GM23338 (cell line): Measurements from ENCODE around the gene CIAO3. TPM values are rescaled to one million over a fixed set of nuclear protein-coding genes. Genes with fewer than 3 reads are reported as not detected.

Experiments
- ATAC-seq: fragments of 200-7000 bp; cut with Tn5 transposase; 3 replicates; pipeline ENCODE4 v1.9.1; 2020
- DNase-seq: peaks from one replicate; pipeline ENCODE4 v3.0.0-alpha.2; 2015; ENCODE audit warnings: low spot score
- H2AFZ ChIP-seq: fragments of 200-600 bp; sonication (generic); 2 replicates; pipeline ENCODE4 v1.8.0; 2016; ENCODE audit warnings: antibody characterized with exemption, mild to moderate bottlenecking, moderate library complexity
- H3F3A ChIP-seq: fragments of 200-600 bp; sonication (generic); replicated peaks from 2 replicates; pipeline ENCODE4 v1.8.0; 2017; ENCODE audit warnings: antibody characterized with exemption, mixed run types, low read depth
- H3K27ac ChIP-seq: fragments of 200-600 bp; sonication (generic); 2 replicates; pipeline ENCODE4 v1.6.1; 2016; ENCODE audit warnings: low read depth
- H3K27me3 ChIP-seq: fragments of 200-600 bp; sonication (generic); 2 replicates; pipeline ENCODE4 v1.8.0; 2016; ENCODE audit warnings: mild to moderate bottlenecking, mixed run types, moderate library complexity; ENCODE audit not compliant: insufficient read depth
- H3K36me3 ChIP-seq: fragments of 200-600 bp; sonication (generic); 2 replicates; pipeline ENCODE4 v1.8.0; 2016; ENCODE audit warnings: mild to moderate bottlenecking; ENCODE audit not compliant: insufficient read depth
- H3K4me1 ChIP-seq: fragments of 200-600 bp; sonication (generic); 2 replicates; pipeline ENCODE4 v1.8.0; 2016; ENCODE audit warnings: mild to moderate bottlenecking, moderate library complexity; ENCODE audit not compliant: insufficient read depth
- H3K4me2 ChIP-seq: fragments of 200-600 bp; sonication (generic); 2 replicates; pipeline ENCODE4 v1.7.1; 2017; ENCODE audit warnings: mixed run types
- H3K4me3 ChIP-seq: fragments of 200-600 bp; sonication (generic); 2 replicates; pipeline ENCODE4 v1.6.1; 2016; ENCODE audit warnings: mixed run types
- H3K79me2 ChIP-seq: fragments of 200-600 bp; sonication (generic); replicated peaks from 2 replicates; pipeline ENCODE4 v1.8.0; 2017; ENCODE audit warnings: mild to moderate bottlenecking; ENCODE audit not compliant: insufficient read depth
- H3K9me2 ChIP-seq: fragments of 200-600 bp; sonication (generic); 2 replicates; pipeline ENCODE4 v1.8.0; 2017; ENCODE audit not compliant: insufficient read depth
- H4K20me1 ChIP-seq: fragments of 200-600 bp; sonication (generic); replicated peaks from 2 replicates; pipeline ENCODE4 v1.8.0; 2017; ENCODE audit warnings: mild to moderate bottlenecking; ENCODE audit not compliant: insufficient read depth
- H3K27ac Mint-ChIP-seq: 2 replicates; pipeline ENCODE4 v1.8.0; 2020; ENCODE audit warnings: inconsistent platforms, mild to moderate bottlenecking, moderate library complexity, mixed read lengths
- H3K27me3 Mint-ChIP-seq: 3 replicates; pipeline ENCODE4 v1.8.0; 2022; ENCODE audit warnings: low read depth, mild to moderate bottlenecking, moderate library complexity, mixed read lengths, inconsistent platforms; ENCODE audit not compliant: insufficient read depth, poor library complexity
- H3K36me3 Mint-ChIP-seq: 3 replicates; pipeline ENCODE4 v1.8.0; 2021; ENCODE audit warnings: low read depth, mild to moderate bottlenecking, inconsistent platforms, moderate library complexity, mixed read lengths
- H3K4me1 Mint-ChIP-seq: 3 replicates; pipeline ENCODE4 v1.8.0; 2020; ENCODE audit warnings: mild to moderate bottlenecking, inconsistent platforms, mixed read lengths
- H3K4me3 Mint-ChIP-seq: 3 replicates; pipeline ENCODE4 v1.8.0; 2021; ENCODE audit warnings: moderate library complexity, mild to moderate bottlenecking, inconsistent platforms, mixed read lengths
- H3K9me3 Mint-ChIP-seq: 3 replicates; pipeline ENCODE4 v1.8.0; 2020; ENCODE audit warnings: moderate library complexity, mild to moderate bottlenecking, inconsistent platforms, mixed read lengths
- CREB1 ChIP-seq: fragments of 250-450 bp; sonication (Bioruptor Pico); IDR thresholded peaks from 2 replicates; pipeline ENCODE4 v1.5.0; 2020; ENCODE audit warnings: low read depth, mild to moderate bottlenecking, moderate library complexity
- ETS1 ChIP-seq: IDR thresholded peaks from 2 replicates; pipeline ENCODE4 v1.6.1; 2016; ENCODE audit warnings: antibody characterized with exemption
- EZH2 ChIP-seq: fragments of 200-600 bp; sonication (generic); IDR thresholded peaks from one replicate; pipeline ENCODE4 v1.8.0; 2017; ENCODE audit warnings: antibody characterized with exemption, mild to moderate bottlenecking, low read depth; ENCODE audit not compliant: unreplicated experiment
- EZH2phosphoT487 ChIP-seq: fragments of 200-600 bp; sonication (generic); IDR thresholded peaks from one replicate; pipeline ENCODE4 v1.8.1; 2018; ENCODE audit warnings: antibody characterized with exemption; ENCODE audit not compliant: unreplicated experiment
- JUNB ChIP-seq: IDR thresholded peaks from one replicate; pipeline ENCODE4 v1.6.1; 2016; ENCODE audit warnings: antibody characterized with exemption; ENCODE audit not compliant: unreplicated experiment
- NANOG ChIP-seq: IDR thresholded peaks from 2 replicates; pipeline ENCODE4 v1.6.1; 2016; ENCODE audit warnings: antibody characterized with exemption, borderline replicate concordance
- POLR2AphosphoS5 ChIP-seq: IDR thresholded peaks from 2 replicates; pipeline ENCODE4 v1.6.1; 2016; ENCODE audit warnings: antibody characterized with exemption, low read depth
- STAT1 ChIP-seq: IDR thresholded peaks from one replicate; pipeline ENCODE4 v1.6.1; 2016; ENCODE audit warnings: antibody characterized with exemption; ENCODE audit not compliant: unreplicated experiment
- ZNF114 ChIP-seq: fragments of 250-450 bp; sonication (Bioruptor Pico); IDR thresholded peaks from 2 replicates; pipeline ENCODE4 v1.5.0; 2020; ENCODE audit warnings: mild to moderate bottlenecking, moderate library complexity
- ZNF331 ChIP-seq: fragments of 250-450 bp; sonication (Bioruptor Pico); IDR thresholded peaks from 2 replicates; pipeline ENCODE4 v1.5.0; 2020; ENCODE audit warnings: low read depth, mild to moderate bottlenecking, moderate library complexity
- ZNF462 ChIP-seq: fragments of 250-450 bp; sonication (Bioruptor Pico); IDR thresholded peaks from 2 replicates; pipeline ENCODE4 v1.5.0; 2020; ENCODE audit warnings: mild to moderate bottlenecking, moderate library complexity
- polyA plus RNA-seq: library from polyadenylated mRNA; unstranded; fragments of >200 nt; fragmentation: Nextera tagmentation; extraction: Ambion mirVana; gene quantifications from 2 replicates; pipeline ENCODE4 v1.2.1, GENCODE V29; 2016
- total RNA-seq: library from RNA; depleted of rRNA; stranded (reverse); fragments of >200 nt; shearing (Covaris generic); gene quantifications from 2 replicates; pipeline ENCODE4 v1.2.3, GENCODE V29; 2014
- TF ChIP-seq, protein P1 (sequence below): IDR thresholded peaks from one replicate; pipeline ENCODE4 v1.6.1; 2018; ENCODE audit warnings: antibody characterized with exemption; ENCODE audit not compliant: unreplicated experiment
- TF ChIP-seq, protein P2 (sequence below), 2 experiments: fragments of 200-600 bp in 1 of 2; sonication (generic) in 1 of 2; conservative IDR thresholded peaks; 2 replicates each; pipeline versions ENCODE4 v1.5.1 to v1.6.1; 2016 to 2017; ENCODE audit warnings: antibody characterized with exemption in 2 of 2, low read depth in 2 of 2, mild to moderate bottlenecking in 2 of 2, moderate library complexity in 1 of 2

Gene CIAO3
- total and polyA plus RNA-seq, 2 experiments from 2014 or later: 13.0 to 42.3 TPM

DNA sequence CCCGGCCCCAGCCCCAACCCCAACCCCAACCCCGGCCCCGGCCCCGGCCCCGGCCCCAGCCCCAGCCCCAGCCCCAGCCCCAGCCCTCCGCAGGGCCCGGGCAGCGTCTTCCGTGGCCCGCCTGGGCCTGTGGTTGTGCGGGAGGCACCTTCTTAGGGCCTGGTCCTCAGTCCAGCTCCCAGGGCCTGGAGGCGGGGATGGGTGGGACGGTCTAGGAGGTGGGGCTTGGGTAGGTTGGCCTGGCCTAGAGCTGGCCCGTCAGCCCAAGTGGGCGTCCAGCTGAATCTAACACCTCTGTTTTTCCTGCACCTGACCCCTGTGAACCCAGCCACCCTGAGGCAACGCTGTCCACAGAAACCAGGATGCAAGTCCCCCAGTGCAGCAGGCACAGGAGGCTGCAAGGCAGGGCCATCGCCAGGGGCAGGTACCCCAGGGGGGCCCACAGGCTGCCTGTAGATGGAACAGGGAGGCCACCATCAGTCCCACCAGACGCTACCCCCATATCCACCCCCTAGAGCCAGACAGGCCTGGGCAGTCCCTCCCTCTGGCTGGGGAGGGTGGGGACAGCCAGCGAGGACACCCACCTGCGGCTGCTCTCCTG is 28.5 kb upstream of the CIAO3 start:
- H3K4me3 ChIP-seq: no peak overlapping the region
- Mint-ChIP-seq H3K4me1 (no peaks in the 10 kb centered on the region), H3K4me3 (no peak overlapping the region), H3K9me3 (no peaks in the 10 kb centered on the region), H3K27ac (no peak overlapping the region), H3K36me3 (no peaks in the 10 kb centered on the region), H3K27me3 (peaks cover 12% of the 10 kb centered on the region)
- DNase-seq: no peak
- TF ChIP-seq EZH2phosphoT487: no peak
- TF ChIP-seq, protein P1, sequence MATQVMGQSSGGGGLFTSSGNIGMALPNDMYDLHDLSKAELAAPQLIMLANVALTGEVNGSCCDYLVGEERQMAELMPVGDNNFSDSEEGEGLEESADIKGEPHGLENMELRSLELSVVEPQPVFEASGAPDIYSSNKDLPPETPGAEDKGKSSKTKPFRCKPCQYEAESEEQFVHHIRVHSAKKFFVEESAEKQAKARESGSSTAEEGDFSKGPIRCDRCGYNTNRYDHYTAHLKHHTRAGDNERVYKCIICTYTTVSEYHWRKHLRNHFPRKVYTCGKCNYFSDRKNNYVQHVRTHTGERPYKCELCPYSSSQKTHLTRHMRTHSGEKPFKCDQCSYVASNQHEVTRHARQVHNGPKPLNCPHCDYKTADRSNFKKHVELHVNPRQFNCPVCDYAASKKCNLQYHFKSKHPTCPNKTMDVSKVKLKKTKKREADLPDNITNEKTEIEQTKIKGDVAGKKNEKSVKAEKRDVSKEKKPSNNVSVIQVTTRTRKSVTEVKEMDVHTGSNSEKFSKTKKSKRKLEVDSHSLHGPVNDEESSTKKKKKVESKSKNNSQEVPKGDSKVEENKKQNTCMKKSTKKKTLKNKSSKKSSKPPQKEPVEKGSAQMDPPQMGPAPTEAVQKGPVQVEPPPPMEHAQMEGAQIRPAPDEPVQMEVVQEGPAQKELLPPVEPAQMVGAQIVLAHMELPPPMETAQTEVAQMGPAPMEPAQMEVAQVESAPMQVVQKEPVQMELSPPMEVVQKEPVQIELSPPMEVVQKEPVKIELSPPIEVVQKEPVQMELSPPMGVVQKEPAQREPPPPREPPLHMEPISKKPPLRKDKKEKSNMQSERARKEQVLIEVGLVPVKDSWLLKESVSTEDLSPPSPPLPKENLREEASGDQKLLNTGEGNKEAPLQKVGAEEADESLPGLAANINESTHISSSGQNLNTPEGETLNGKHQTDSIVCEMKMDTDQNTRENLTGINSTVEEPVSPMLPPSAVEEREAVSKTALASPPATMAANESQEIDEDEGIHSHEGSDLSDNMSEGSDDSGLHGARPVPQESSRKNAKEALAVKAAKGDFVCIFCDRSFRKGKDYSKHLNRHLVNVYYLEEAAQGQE: no peak
- TF ChIP-seq, protein P2, sequence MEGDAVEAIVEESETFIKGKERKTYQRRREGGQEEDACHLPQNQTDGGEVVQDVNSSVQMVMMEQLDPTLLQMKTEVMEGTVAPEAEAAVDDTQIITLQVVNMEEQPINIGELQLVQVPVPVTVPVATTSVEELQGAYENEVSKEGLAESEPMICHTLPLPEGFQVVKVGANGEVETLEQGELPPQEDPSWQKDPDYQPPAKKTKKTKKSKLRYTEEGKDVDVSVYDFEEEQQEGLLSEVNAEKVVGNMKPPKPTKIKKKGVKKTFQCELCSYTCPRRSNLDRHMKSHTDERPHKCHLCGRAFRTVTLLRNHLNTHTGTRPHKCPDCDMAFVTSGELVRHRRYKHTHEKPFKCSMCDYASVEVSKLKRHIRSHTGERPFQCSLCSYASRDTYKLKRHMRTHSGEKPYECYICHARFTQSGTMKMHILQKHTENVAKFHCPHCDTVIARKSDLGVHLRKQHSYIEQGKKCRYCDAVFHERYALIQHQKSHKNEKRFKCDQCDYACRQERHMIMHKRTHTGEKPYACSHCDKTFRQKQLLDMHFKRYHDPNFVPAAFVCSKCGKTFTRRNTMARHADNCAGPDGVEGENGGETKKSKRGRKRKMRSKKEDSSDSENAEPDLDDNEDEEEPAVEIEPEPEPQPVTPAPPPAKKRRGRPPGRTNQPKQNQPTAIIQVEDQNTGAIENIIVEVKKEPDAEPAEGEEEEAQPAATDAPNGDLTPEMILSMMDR (conservative IDR thresholded peaks at IDR 0.05; ENCODE audit: low read depth in 2 of 2): no peak
- TF ChIP-seq STAT1: no peak
- TF ChIP-seq POLR2AphosphoS5: no peak
- no peak for TF ChIP-seq NANOG
- no peak for TF ChIP-seq ZNF114
- no peak for TF ChIP-seq EZH2
- TF ChIP-seq CREB1 (CRISPR knock-in tag): no peak
- TF ChIP-seq ETS1: no peak
- TF ChIP-seq ZNF462: no peak
- TF ChIP-seq JUNB: no peak
- TF ChIP-seq ZNF331 (CRISPR knock-in tag): no peak
- H3K9me2 ChIP-seq: no peaks in the 10 kb centered on the region
- H4K20me1 ChIP-seq: no peaks in the 10 kb centered on the region
- H3K36me3 ChIP-seq: no peaks in the 10 kb centered on the region
- H3F3A ChIP-seq: 0 out of 2 replicates have a peak, but pooled peaks cover 3% of the 10 kb centered on the region
- H3K27ac ChIP-seq: no peak overlapping the region
- peak; percentile 25 for ATAC-seq
- H3K79me2 ChIP-seq: no peaks in the 10 kb centered on the region
- H3K4me1 ChIP-seq: no peaks in the 10 kb centered on the region
- H2AFZ ChIP-seq: no peak overlapping the region
- no peak overlapping the region for H3K4me2 ChIP-seq
- no peaks in the 10 kb centered on the region for H3K27me3 ChIP-seq
